Fibroblast of mammary gland (primary cell): ENCODE results near the gene PROCA1.
A peak's percentile ranks its signal among the peaks of the same experiment; 100 is the strongest.

Experiments used
- DNase-seq: peaks from one replicate; pipeline ENCODE4 v3.0.0-alpha.2; 2010; ENCODE audit warnings: low read depth
- H3K4me3 ChIP-seq: 2 replicates; pipeline ENCODE4 v1.5.1; 2011; ENCODE audit warnings: low read depth, mild to moderate bottlenecking, low read length, moderate library complexity; ENCODE audit not compliant: control insufficient read depth
- TF ChIP-seq, protein P1 (sequence below): conservative IDR thresholded peaks from 2 replicates; pipeline ENCODE4 v1.5.1; 2011; ENCODE audit warnings: low read depth, low read length, inconsistent platforms; ENCODE audit not compliant: control insufficient read depth, insufficient read depth

The PROCA1 gene

DNA sequence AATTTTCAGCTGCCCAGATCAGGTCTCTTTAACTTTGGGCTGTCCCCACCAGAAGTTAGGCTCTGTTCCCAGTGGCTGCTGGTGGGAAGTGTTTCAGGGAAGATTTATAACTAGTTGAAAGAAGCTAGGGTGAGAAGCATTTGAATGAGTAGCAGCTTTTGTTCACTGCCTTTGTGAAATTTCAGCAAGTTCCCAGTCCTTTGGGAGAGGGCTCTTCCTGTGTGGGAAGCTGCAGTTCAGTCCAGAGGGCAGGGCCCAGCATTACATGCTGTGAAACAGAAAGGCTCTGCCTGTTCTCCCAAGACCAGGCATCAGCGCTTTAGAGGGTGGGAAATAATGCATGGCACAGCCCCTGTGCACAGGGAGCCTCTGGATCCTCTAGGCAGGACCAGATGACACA lies 17.8 kb downstream of the PROCA1 start:
- no peak for DNase-seq
- no peak overlapping the region for H3K4me3 ChIP-seq
- TF ChIP-seq, protein P1, sequence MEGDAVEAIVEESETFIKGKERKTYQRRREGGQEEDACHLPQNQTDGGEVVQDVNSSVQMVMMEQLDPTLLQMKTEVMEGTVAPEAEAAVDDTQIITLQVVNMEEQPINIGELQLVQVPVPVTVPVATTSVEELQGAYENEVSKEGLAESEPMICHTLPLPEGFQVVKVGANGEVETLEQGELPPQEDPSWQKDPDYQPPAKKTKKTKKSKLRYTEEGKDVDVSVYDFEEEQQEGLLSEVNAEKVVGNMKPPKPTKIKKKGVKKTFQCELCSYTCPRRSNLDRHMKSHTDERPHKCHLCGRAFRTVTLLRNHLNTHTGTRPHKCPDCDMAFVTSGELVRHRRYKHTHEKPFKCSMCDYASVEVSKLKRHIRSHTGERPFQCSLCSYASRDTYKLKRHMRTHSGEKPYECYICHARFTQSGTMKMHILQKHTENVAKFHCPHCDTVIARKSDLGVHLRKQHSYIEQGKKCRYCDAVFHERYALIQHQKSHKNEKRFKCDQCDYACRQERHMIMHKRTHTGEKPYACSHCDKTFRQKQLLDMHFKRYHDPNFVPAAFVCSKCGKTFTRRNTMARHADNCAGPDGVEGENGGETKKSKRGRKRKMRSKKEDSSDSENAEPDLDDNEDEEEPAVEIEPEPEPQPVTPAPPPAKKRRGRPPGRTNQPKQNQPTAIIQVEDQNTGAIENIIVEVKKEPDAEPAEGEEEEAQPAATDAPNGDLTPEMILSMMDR = no peak

DNA sequence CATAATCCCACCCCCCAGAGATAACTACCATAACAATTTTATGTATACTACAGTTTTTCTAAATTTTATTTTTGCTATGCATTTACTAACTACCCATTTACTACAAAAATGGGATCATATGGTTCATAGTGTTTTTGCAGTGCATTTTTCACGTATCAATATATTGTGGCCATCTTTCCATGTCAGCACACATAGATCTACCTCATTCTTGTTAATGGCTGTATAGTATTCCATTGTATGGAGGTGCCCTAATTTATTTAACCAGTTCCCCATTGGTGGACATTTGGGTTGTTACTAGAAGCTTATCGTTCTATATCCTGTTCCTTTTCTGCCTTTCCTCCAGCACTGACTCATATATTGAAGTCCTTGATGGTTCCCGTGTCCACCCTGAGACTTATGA lies 22.7 kb downstream of the PROCA1 start:
- H3K4me3 ChIP-seq = no peak overlapping the region
- TF ChIP-seq, protein P1 = no peak
- no peak for DNase-seq

DNA sequence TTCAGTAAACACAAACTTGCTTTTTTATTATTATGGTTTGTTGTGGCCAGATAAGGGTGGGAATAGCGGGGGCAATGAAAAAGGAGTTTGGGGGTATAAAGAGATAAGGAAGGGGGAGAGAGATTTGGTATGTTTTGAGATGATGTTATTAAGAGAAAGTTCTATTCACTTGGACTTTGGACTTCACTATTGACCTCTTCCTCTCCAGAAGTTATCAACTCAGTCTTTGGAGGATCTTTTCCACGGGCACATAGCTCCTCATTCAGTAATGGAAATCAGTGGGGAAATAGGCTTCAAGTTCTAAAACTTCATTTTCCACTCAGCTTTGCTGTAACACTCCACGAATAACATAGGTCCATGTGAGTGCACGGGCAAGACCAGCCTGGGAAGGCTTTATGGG lies 23.2 kb downstream of the PROCA1 start:
- no peak for DNase-seq
- no peak overlapping the region for H3K4me3 ChIP-seq
- TF ChIP-seq, protein P1 = no peak

DNA sequence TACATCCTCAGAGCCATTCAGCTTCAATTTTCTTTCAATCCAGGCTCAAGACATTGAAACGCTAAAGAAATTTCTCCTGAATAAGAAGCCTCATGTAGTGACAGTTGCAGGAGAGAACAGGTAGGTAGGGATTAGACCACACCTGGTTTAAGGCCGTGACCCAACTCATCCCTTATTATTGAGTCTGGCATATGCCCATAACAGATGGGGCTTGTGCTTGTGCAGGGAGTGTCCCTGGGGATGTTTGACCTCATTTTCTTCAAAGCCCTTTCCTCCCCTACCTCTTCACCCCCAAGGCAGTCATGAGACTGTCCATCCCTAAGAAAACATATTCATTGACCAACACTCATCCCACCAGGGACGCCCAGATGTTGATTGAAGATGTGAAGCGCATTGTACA lies 25.4 kb downstream of the PROCA1 start:
- DNase-seq = no peak
- TF ChIP-seq, protein P1 = no peak

DNA sequence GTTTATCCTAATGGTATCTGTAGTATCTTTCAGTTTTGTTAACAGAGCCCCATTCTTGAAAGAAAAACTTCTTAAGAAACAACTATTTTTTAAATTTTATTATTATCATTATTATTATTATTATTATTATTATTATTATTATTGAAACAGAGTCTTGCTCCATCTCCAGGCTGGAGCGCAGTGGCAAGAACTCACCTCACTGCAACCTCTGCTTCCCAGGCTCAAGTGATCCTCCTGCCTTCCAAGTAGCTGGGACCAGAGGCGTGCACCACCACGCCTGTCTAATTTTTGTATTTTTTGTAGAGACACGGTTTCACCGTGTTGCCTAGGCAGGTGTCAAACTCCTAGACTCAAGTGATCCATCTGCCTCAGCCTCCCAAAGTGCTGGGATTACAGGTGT lies 26.3 kb downstream of the PROCA1 start:
- no peak overlapping the region for H3K4me3 ChIP-seq
- TF ChIP-seq, protein P1 = no peak

More for the DNA sequence above, 25.4 kb downstream of the PROCA1 start:
- H3K4me3 ChIP-seq = no peak overlapping the region

DNA sequence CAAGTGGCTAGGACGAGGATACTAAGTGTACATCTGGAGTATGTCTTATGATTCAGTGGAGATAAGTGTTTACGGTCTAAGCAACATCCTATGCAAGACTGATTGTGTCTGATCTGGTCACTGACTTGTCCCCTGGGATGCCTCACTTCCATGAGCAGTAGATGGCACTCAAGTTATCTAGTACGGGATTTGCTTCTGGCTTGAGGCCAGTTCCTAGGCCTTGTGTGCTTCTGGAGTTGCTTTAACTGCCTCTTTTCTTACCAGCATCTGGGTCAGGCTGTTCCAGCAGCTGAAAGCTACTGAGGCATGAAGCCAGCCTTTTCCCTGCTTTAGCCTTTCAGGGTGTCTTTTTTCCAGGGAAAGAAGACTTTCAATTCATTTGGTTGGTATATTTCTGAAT lies 26.7 kb downstream of the PROCA1 start:
- no peak overlapping the region for H3K4me3 ChIP-seq
- DNase-seq = peak; percentile 50
- TF ChIP-seq, protein P1 = no peak

More for the DNA sequence above, 26.3 kb downstream of the PROCA1 start:
- no peak for DNase-seq

DNA sequence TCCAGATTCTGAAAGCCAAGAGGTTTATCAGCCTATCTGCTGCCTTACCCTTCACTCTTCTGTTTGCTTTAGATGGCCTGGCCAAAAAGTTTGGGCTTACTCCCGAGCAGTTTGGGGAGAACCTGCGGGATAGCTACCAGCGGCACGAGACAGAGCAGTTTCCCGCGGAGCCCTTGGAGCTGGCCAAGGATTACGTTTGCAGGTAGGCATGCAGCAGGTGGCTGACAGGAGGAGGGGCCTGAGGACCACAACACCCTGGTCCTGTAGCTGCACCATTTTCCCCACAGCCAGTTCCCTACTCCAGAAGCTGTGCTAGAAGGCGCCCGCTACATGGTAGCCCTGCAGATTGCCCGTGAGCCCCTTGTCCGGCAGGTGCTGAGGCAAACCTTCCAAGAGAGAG lies 29.0 kb downstream of the PROCA1 start:
- no peak for DNase-seq
- no peak overlapping the region for H3K4me3 ChIP-seq
- TF ChIP-seq, protein P1 = no peak
